Esophagus squamous epithelium (tissue), 4 donors: ENCODE measurements around the gene PGAP2.

Experiments used
- CTCF ChIP-seq, 6 experiments: fragments of 450-650 bp in 4 of 6; fragments of 200-600 bp in 2 of 6; sonication (generic) in 2 of 6; IDR thresholded peaks; one replicate each; pipeline ENCODE4 v1.5.1; 2016 to 2019; ENCODE audit warnings: antibody characterized with exemption in 6 of 6, mild to moderate bottlenecking in 4 of 6, moderate library complexity in 4 of 6
- POLR2A ChIP-seq, 4 donors: fragments of 450-650 bp; IDR thresholded peaks; one replicate each; pipeline ENCODE4 v1.6.1; 2017; ENCODE audit warnings: antibody characterized with exemption in 4 of 4, mild to moderate bottlenecking in 4 of 4, moderate library complexity in 3 of 4

GRCh38 chr11:3835751-3836150 lies 27.4 kb downstream of the PGAP2 start:
- TF ChIP-seq CTCF (IDR thresholded peaks at IDR 0.05), result no peak
- TF ChIP-seq POLR2A (IDR thresholded peaks at IDR 0.05), result no peak
